SK-N-MC (cell line): Measurements from ENCODE around the gene TRIM24.

Experiments used
- EZH2 ChIP-seq: fragments of 200-600 bp; sonication (generic); IDR thresholded peaks from one replicate; pipeline ENCODE4 v1.6.1; 2017; ENCODE audit warnings: antibody characterized with exemption
- FOXP2 ChIP-seq: optimal IDR thresholded peaks from 2 replicates; pipeline ENCODE3; 2011; ENCODE audit warnings: mild to moderate bottlenecking, moderate library complexity; ENCODE audit not compliant: insufficient read depth; ENCODE audit errors: extremely low read length, control extremely low read depth
- POLR2AphosphoS5 ChIP-seq: IDR thresholded peaks from 2 replicates; pipeline ENCODE4 v1.6.1; 2012; ENCODE audit warnings: mild to moderate bottlenecking, low read depth, low read length, borderline replicate concordance

GRCh38 chr7:138417764-138418163 is 42.3 kb upstream of the TRIM24 start:
- TF ChIP-seq EZH2, result no peak
- no peak for TF ChIP-seq POLR2AphosphoS5
- TF ChIP-seq FOXP2, result no peak
